Measurements from ENCODE around the gene CLEC7A.

Gene CLEC7A

GRCh38 chr12:10158406-10158805, 28.4 kb upstream of the CLEC7A start:
- H3K9me3 ChIP-seq (ENCODE audit: insufficient read depth, low read length, severe bottlenecking), result no peaks in the 10 kb centered on the region
- no peaks in the 10 kb centered on the region for H3K79me2 ChIP-seq (ENCODE audit: insufficient read depth, low read length)
- H3K4me2 ChIP-seq (ENCODE audit: insufficient read depth, low read length), result no peak overlapping the region
- no peak overlapping the region for H3K27ac ChIP-seq (ENCODE audit: low read length)
- no peak overlapping the region for H3K4me3 ChIP-seq (ENCODE audit: low read depth in 1 of 2, low read length in 2 of 2)
- ATAC-seq (ENCODE audit: insufficient read depth, low read depth) (no peak), DNase-seq (no peak)
- TF ChIP-seq CTCF (IDR thresholded peaks at IDR 0.05; ENCODE audit: borderline replicate concordance, extremely low read depth, low read length, poor library complexity, severe bottlenecking), result no peak
- no peak overlapping the region for H3K9ac ChIP-seq (ENCODE audit: low read depth, low read length)
- no peaks in the 10 kb centered on the region for H3K36me3 ChIP-seq (ENCODE audit: insufficient read depth, low read length)
- H3K4me1 ChIP-seq (ENCODE audit: insufficient read depth, low read length), result peaks cover 3% of the 10 kb centered on the region
- peaks cover 20% of the 10 kb centered on the region for H3K27me3 ChIP-seq (ENCODE audit: insufficient read depth, low read length, poor library complexity)
- no peaks in the 10 kb centered on the region; the same call in 1 of the 2 replicates for H4K20me1 ChIP-seq (ENCODE audit: insufficient read depth, low read length)
- H2AFZ ChIP-seq (ENCODE audit: low read depth, low read length), result no peak overlapping the region

- TF ChIP-seq EZH2 (IDR thresholded peaks at IDR 0.05; ENCODE audit: borderline replicate concordance, low read depth, low read length, severe bottlenecking) (no peak), CTCF (IDR thresholded peaks at IDR 0.05; ENCODE audit: borderline replicate concordance, extremely low read depth, low read length, poor library complexity, severe bottlenecking) (no peak)
- Histone ChIP-seq H3K4me2 (ENCODE audit: insufficient read depth, low read length) (no peak overlapping the region), H3K79me2 (ENCODE audit: insufficient read depth, low read length) (no peaks in the 10 kb centered on the region), H3K4me3 (ENCODE audit: low read depth in 1 of 2, low read length in 2 of 2) (no peak overlapping the region), H3K27me3 (ENCODE audit: insufficient read depth, low read length, poor library complexity) (peaks cover 20% of the 10 kb centered on the region), H2AFZ (ENCODE audit: low read depth, low read length) (no peak overlapping the region), H3K9me3 (ENCODE audit: insufficient read depth, low read length, severe bottlenecking) (no peaks in the 10 kb centered on the region), H3K9ac (ENCODE audit: low read depth, low read length) (no peak overlapping the region), H4K20me1 (ENCODE audit: insufficient read depth, low read length) (no peaks in the 10 kb centered on the region; the same call in 1 of the 2 replicates), H3K27ac (ENCODE audit: low read length) (no peak overlapping the region), H3K4me1 (ENCODE audit: insufficient read depth, low read length) (peaks cover 8% of the 10 kb centered on the region), H3K36me3 (ENCODE audit: insufficient read depth, low read length) (no peaks in the 10 kb centered on the region)
- ATAC-seq (ENCODE audit: insufficient read depth, low read depth), result no peak
- DNase-seq, result no peak
Measured at GRCh38 chr12:10155966-10156365, 26.0 kb upstream of the CLEC7A start.

GRCh38 chr12:10154145-10154496, 24.1 kb upstream of the CLEC7A start:
- no peak overlapping the region for H2AFZ ChIP-seq (ENCODE audit: low read depth, low read length)

More at GRCh38 chr12:10154145-10154496, 24.1 kb upstream of the CLEC7A start:
- Histone ChIP-seq H4K20me1 (ENCODE audit: insufficient read depth, low read length) (no peaks in the 10 kb centered on the region; the same call in 1 of the 2 replicates), H3K4me1 (ENCODE audit: insufficient read depth, low read length) (peaks cover 8% of the 10 kb centered on the region), H3K4me3 (ENCODE audit: low read depth in 1 of 2, low read length in 2 of 2) (no peak overlapping the region), H3K36me3 (ENCODE audit: insufficient read depth, low read length) (no peaks in the 10 kb centered on the region), H3K9me3 (ENCODE audit: insufficient read depth, low read length, severe bottlenecking) (no peaks in the 10 kb centered on the region), H3K79me2 (ENCODE audit: insufficient read depth, low read length) (no peaks in the 10 kb centered on the region), H3K27me3 (ENCODE audit: insufficient read depth, low read length, poor library complexity) (peaks cover 11% of the 10 kb centered on the region), H3K4me2 (ENCODE audit: insufficient read depth, low read length) (no peak overlapping the region), H3K27ac (ENCODE audit: low read length) (no peak overlapping the region), H3K9ac (ENCODE audit: low read depth, low read length) (no peak overlapping the region)
- DNase-seq, result no peak
- ATAC-seq (ENCODE audit: insufficient read depth, low read depth), result no peak
- TF ChIP-seq CTCF (IDR thresholded peaks at IDR 0.05; ENCODE audit: borderline replicate concordance, extremely low read depth, low read length, poor library complexity, severe bottlenecking) (no peak), EZH2 (IDR thresholded peaks at IDR 0.05; ENCODE audit: borderline replicate concordance, low read depth, low read length, severe bottlenecking) (no peak)
